Ovary (tissue), 10 donors: ENCODE data around the gene DIS3. TPM values are rescaled to one million over a fixed set of nuclear protein-coding genes. Genes with fewer than 3 reads are reported as not detected.

ENCODE experiments used
- DNase-seq, 5 donors: peaks; one replicate each; pipeline ENCODE4 v3.0.0-alpha.2; 2019 to 2020
- H3K27ac ChIP-seq, 2 donors: fragments of 200-600 bp; one replicate each; pipeline versions ENCODE4 v1.5.1 to v1.8.0; 2019 to 2022
- H3K27me3 ChIP-seq: fragments of 200-600 bp; one replicate; pipeline ENCODE4 v1.8.0; 2022
- H3K36me3 ChIP-seq: fragments of 200-600 bp; sonication (generic); one replicate; pipeline ENCODE4 v1.5.1; 2019
- H3K4me1 ChIP-seq: one replicate; pipeline ENCODE4 v1.8.1; 2013; ENCODE audit warnings: mild to moderate bottlenecking, moderate library complexity; ENCODE audit not compliant: insufficient read depth
- H3K4me3 ChIP-seq: fragments of 200-600 bp; sonication (generic); one replicate; pipeline ENCODE4 v1.5.1; 2017
- H3K9me3 ChIP-seq, 2 donors: fragments of 200-600 bp in 1 of 2; sonication (generic) in 1 of 2; one replicate each; pipeline versions ENCODE4 v1.5.1 to v1.8.1; 2013 to 2019; ENCODE audit warnings: mild to moderate bottlenecking in 1 of 2, moderate library complexity in 1 of 2
- CTCF ChIP-seq, 3 donors: fragments of 450-650 bp in 2 of 3; fragments of 200-600 bp in 1 of 3; IDR thresholded peaks; one replicate each; pipeline versions ENCODE4 v1.5.1 to v1.8.0; 2016 to 2022; ENCODE audit warnings: antibody characterized with exemption in 3 of 3, mild to moderate bottlenecking in 1 of 3
- EP300 ChIP-seq: sonication (generic); formaldehyde crosslinking; IDR thresholded peaks from one replicate; pipeline ENCODE4 v1.6.1; 2017; ENCODE audit warnings: antibody characterized with exemption
- POLR2A ChIP-seq: fragments of 450-650 bp; IDR thresholded peaks from one replicate; pipeline ENCODE4 v1.6.1; 2017; ENCODE audit warnings: antibody characterized with exemption, mild to moderate bottlenecking, moderate library complexity
- WGBS, 3 donors: extraction: QIAGEN DNeasy Blood & Tissue Kit in 1 of 3; methylation state at CpG; one replicate each; pipeline versions ENCODE4 v1.1.5 to v1.1.7; 2013 to 2017; 5-methylcytosine and 5-hydroxymethylcytosine counted together
- intact Hi-C, 4 donors: fragments of 100-400 bp; cut with DNase I; formaldehyde crosslinking; loops; one replicate each; pipeline versions ENCODE4 v1.11.0 to v1.15.1; 2022 to 2023
- long read RNA-seq, 3 donors: library from polyadenylated mRNA in 2 of 3; unstranded in 2 of 3; transcript quantifications; one replicate each; pipeline ENCODE4 v2.0.0 and lab custom pipeline, GENCODE V29; 2021 to 2026
- polyA plus RNA-seq, 2 donors: library from polyadenylated mRNA; stranded (reverse); fragments of 200-250 nt in 1 of 2; fragments of 350-450 nt in 1 of 2; fragmentation: Illumina TruSeq in 1 of 2; extraction: RNeasy Lipid Tissue Mini Kit (QIAGEN cat#74804) in 1 of 2; gene quantifications; one replicate each; pipeline ENCODE4 v1.2.3, GENCODE V29; 2013 to 2014
- total RNA-seq, 7 donors: library from RNA; depleted of rRNA in 2 of 7; stranded (reverse); fragments of >200 nt in 2 of 7; fragmentation: NEBNext Ultra II Directional in 3 of 7; extraction: Animal tissue kit (Norgen Biotek cat#: 25700) in 3 of 7; gene quantifications; one replicate each; pipeline versions ENCODE4 v1.1.0 to v1.2.4, GENCODE V29; 2016 to 2023
- donor health status: DM: no; HTN: no; CAD: no; lungs with moderate emphysema.
- donor health status: DM: no; HTN: no; CAD: no.
- donor health status: Bipolar disorder and iron deficiency.
- donor health status: DM: yes; HTN: yes; CAD: no.
- donor health status: DM: no; HTN: no; CAD: no.
- donor health status: DM: yes; HTN: yes; CAD: no.

DIS3 gene
- total RNA-seq (10 to 100 TPM; 20.3 to 30.3 (median 28.8) TPM), polyA plus RNA-seq (10 to 100 TPM; 10.7 to 17.0 TPM)
- long read RNA-seq, donor 1, full-length matches to known transcripts = 1 of 17 reads
- long read RNA-seq, donor 1, partial matches to known transcripts = 13 of 17 reads
- long read RNA-seq, donor 1, other reads (novel, unspliced or antisense) = 3 of 17 reads
- long read RNA-seq, donor 2, full-length matches to known transcripts = 5 of 70 reads
- long read RNA-seq, donor 2, partial matches to known transcripts = 55 of 70 reads
- long read RNA-seq, donor 2, other reads (novel, unspliced or antisense) = 10 of 70 reads
- long read RNA-seq, donor 3, full-length matches to known transcripts = 29 of 41 reads
- long read RNA-seq, donor 3, partial matches to known transcripts = 6 of 41 reads
- long read RNA-seq, donor 3, other reads (novel, unspliced or antisense) = 6 of 41 reads

- intact Hi-C loops = no loop called here
- H3K36me3 ChIP-seq = no peaks in the 10 kb centered on the region
- H3K27ac ChIP-seq = peak within 1 kb of the TSS; percentile 18 to 60
- H3K27me3 ChIP-seq = no peaks in the 10 kb centered on the region
- H3K4me1 ChIP-seq = peaks cover 2% of the 10 kb centered on the region
- TF ChIP-seq CTCF (IDR thresholded peaks at IDR 0.05) = no peak
- TF ChIP-seq POLR2A = peak; percentile 59
- peak; percentile 84 for TF ChIP-seq EP300
- DNase-seq = peak; percentile 95 to 97 (median 95)
- peak within 1 kb of the TSS; percentile 98 for H3K4me3 ChIP-seq
- WGBS, 3 donors = 0% methylated on average over 57 to 81 of the region's 81 CpGs
- H3K9me3 ChIP-seq = no peaks in the 10 kb centered on the region
Measured at GRCh38 chr13:72781451-72782439, at the start of gene DIS3, which contains the start of gene PIBF1. TSS of gene DIS3 (minus strand) at chr13:72781900. CDS start at chr13:72781832, 68 bp downstream. TSS of gene PIBF1 (plus strand) at chr13:72782133. CDS start at chr13:72783470, 1,337 bp downstream.

DNA sequence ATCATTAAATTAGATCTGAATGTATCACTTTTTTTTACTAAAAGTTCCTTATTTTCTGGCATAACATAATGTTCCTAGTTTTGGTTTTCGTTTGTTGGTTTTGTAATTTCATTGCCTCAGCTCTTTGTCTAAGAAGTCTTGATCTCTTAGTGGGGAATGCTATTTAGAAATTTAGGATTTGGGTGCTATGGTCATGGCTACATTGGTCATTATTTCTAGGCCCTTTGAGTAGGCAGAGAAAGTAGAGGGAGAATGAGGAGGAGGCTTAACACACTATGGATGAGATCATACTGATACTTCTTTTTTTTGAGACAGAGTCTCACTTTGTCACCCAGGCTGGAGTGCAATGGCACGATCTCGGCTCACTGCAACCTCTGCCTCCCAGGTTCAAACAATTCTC lies 42.0 kb upstream of the DIS3 start:
- no peak for TF ChIP-seq POLR2A
- no peak for TF ChIP-seq EP300
- no peak for TF ChIP-seq CTCF (IDR thresholded peaks at IDR 0.05)
- H3K4me1 ChIP-seq = no peaks in the 10 kb centered on the region
- intact Hi-C loops = no loop called here
- H3K9me3 ChIP-seq = no peaks in the 10 kb centered on the region
- no peaks in the 10 kb centered on the region for H3K27me3 ChIP-seq
- DNase-seq = no peak
- H3K4me3 ChIP-seq = no peak overlapping the region
- WGBS, 3 donors = 83 to 95% (median 93%) methylated on average over 3 of the region's 3 CpGs
- H3K36me3 ChIP-seq = no peaks in the 10 kb centered on the region
- no peak overlapping the region for H3K27ac ChIP-seq

- no peaks in the 10 kb centered on the region for H3K36me3 ChIP-seq
- no peak overlapping the region for H3K4me3 ChIP-seq
- H3K9me3 ChIP-seq = no peaks in the 10 kb centered on the region
- no peak overlapping the region for H3K27ac ChIP-seq
- H3K27me3 ChIP-seq = no peaks in the 10 kb centered on the region
- H3K4me1 ChIP-seq = no peaks in the 10 kb centered on the region
- WGBS, 3 donors = 95 to 97% (median 96%) methylated on average over 2 of the region's 2 CpGs
- DNase-seq = no peak
- TF ChIP-seq POLR2A (no peak), CTCF (IDR thresholded peaks at IDR 0.05) (no peak), EP300 (no peak)
- intact Hi-C loops = no loop called here
Measured at GRCh38 chr13:72823081-72823480, 41.4 kb upstream of the DIS3 start.

DNA sequence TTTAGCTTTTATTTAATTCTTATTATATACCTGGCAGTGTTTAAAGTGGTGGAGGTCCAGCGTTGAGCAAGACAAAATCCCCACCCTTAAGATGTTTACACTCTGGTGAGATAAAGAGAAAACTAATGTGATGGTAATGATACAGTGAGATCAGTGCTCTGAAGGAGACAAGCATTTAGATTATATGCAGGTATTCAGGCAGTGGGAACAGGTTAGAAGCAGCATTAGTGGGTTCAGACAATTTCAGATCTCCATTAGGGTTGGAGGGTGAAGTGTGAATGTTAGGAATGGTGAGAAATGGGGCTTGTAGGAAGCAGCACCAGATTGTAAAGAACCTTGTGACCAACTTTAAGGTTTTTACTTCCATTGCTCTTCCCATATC lies 39.2 kb upstream of the DIS3 start:
- Histone ChIP-seq H3K9me3 (no peaks in the 10 kb centered on the region), H3K4me3 (no peak overlapping the region), H3K36me3 (no peaks in the 10 kb centered on the region), H3K27ac (no peak overlapping the region), H3K27me3 (no peaks in the 10 kb centered on the region), H3K4me1 (no peaks in the 10 kb centered on the region)
- WGBS, 3 donors = 64 to 72% (median 66%) methylated on average over 1 of the region's 1 CpG
- no peak for TF ChIP-seq CTCF (IDR thresholded peaks at IDR 0.05)
- no peak for TF ChIP-seq EP300
- intact Hi-C loops = no loop called here
- no peak for DNase-seq
